GM18508 (cell line): ENCODE data around the gene ZC3H18.

Experiments
- ATAC-seq: cut with Tn5 transposase; IDR thresholded peaks from one replicate; pipeline ENCODE4 v1.9.1; 2021; ENCODE audit warnings: moderate number of reproducible peaks; ENCODE audit not compliant: insufficient read depth, unreplicated experiment

Gene ZC3H18

DNA sequence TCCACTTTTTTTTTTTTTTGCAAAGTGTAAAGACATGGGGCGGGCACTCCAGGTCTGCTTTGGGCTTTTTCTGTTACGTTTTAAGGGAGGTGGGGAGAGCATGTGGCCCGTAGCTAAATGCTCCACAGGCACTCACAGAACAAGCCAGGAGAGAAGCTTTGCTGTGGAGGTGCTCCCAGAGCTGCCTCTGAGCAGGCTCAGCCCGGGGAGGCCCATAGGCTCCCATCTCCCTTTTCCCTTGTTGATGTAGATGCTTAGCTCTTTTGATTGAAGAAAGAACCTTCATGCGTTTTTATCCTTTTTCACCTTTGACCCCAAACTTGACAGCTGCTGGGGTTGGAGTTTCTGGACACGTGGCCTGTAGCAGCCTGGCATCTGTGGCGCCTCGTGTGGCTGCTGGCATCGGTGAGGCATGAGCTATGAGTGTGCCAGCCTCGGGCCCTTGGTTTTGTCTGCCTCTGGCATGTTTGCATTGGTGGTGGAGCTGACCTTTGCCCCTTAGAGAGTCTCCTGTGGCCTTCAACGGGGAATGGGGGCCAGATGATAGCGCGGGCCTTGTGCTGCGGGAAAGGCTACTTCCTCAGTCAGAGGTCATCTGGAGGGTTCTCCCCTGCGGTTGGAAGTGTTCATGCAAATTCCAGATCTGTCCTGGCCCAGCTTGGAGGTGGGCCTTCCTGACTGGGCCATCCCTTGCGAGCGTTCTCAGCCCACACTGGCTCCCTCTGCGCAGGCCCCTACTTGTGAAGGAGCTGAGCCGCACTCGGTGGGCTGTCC is 48.2 kb downstream of the ZC3H18 start:
- ATAC-seq = no peak

DNA sequence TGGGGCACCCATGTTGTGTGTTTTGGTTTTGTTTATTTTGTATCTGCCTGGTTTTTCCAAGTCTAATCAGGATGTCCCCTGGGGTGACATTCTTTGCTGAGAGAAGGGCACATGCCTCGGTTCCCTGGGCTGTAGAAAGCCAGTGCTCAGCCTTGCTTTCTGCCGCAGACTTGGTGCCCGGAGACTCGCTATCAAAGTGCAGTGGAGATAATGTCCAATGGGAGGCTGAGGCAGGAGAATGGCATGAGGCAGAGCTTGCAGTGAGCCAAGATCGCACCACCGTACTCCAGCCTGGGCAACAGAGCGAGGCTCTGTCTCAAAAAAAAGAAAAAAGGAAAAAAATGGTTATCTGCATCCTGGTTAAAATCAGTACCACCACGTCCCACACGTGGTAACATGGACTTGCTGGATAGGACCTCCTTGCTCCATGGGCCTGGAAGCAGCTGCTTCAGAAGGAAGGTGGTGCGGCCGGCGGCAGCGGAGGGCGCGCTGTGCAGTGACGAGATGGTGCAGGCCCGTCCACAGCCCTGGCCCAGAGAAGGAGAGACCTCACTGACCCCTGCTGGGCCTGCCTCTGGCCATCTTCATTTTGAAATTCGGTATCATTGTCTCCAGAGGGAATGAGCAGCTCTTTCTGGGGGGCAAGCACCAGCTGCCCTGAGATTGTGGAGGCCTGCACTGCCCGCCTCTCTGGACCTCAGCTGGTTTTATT is 48.9 kb downstream of the ZC3H18 start:
- ATAC-seq = no peak

DNA sequence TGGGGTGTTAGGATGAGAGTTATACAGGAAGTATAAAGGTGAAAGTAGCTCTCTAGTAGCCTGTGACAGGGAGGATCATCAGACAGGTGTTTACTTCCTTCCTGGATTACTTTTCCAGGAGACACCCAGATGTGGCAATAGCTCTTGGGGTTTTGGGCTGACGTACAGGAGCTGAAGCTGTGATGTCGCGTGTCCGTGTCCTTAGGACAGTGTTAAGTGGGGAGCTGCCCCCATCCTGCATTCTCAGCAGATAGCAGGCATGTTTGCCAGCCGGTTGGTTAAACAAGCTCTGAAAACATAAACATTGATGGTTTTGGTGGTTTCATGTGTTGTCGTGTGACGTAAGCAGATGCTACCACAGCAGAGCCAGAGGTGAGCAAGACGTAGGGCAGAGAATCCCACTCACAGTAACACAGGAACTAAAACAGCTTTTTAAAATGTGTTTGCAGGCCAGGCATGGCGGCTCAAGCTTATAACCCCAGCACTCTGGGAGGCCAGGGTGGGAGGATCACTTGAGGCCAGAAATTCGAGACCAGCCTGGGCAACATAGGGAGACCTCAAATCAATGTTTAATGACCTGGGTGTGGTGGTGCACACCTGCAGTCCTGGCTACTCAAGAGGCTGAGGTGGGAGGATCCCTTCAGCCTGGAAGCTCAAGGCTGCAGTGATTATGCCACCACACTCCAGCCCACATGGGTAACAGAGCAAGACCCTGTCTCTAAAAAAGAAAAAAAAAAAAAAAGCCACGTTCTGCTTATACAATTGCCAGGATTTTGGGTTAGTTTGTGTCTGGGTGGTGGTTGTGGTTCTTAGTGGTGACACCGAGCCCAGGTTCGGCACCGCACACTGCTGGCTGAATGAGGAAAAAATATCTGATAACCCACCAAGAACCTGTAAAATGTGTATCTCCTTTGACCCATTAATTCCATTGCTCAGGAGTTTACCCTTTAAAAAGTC is 49.9 kb downstream of the ZC3H18 start:
- no peak for ATAC-seq

DNA sequence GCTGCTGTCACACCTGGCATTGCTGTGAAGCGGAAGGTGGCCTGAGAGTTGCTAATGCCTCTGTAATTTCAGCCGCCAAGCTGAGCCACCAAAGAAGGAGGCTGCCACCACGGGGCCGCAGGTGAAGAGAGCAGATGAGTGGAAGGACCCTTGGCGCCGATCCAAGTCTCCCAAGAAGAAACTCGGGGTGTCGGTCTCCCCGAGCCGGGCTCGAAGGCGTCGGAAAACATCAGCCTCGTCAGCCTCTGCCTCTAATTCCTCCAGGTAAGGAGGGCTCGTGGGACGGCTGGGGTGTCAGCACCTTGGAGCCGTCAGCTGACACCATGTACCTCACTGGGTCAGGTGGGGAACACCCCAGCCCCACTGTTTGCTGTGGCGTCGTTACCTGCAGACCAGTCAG is 51.9 kb downstream of the ZC3H18 start:
- no peak for ATAC-seq

DNA sequence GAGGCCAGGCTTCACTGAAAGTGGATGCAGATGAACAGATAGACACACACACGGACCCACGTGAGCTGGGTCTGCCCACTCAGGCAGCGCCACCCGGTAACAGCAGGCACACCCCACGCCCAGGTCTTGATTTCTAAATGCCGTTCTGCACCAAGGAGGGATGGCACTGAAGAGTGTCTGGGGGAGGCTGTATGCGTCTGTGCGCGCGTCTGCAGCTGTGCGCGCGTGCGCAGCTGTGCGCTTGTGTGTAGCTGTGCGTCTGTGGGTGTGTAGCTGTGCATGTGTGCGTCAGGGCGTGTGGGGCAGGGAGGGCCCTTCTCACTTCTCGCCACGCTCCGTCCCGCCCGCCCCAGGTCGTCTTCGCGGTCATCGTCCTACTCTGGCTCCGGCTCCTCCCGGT is 52.7 kb downstream of the ZC3H18 start:
- ATAC-seq = no peak

DNA sequence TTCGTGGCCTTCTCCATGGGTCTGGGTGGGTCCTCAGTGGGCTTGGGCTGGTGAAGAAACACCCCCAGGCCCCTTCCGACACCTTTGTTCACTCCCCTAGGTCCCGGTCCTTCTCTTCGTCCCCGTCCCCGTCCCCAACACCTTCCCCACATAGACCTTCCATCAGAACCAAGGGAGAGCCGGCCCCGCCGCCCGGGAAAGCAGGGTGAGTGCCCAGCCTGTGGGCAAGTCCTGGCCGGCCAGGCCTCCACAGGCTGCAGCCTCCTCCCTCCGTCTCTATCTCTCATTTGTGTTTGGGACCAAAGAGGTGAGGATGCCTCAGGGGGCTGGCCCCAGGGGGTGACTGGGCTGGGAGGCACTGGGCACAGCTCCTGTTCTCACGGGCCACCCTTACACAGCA is 53.7 kb downstream of the ZC3H18 start:
- no peak for ATAC-seq

DNA sequence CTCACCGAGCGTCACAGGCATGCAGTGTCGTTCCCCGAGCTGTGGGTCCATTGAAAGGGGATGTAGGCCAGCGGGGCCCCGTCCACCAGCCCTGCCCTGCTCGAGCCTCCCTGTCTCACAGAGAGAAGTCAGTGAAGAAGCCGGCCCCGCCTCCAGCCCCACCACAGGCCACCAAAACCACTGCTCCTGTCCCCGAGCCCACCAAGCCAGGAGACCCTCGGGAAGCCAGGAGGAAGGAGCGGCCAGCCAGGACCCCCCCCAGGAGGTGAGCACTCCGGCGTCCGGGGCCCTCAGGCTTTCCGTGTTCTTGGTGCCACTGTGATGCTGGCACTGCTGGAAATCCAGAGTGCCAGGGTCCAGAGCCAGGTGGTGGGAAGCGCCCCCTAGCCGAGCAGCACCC is 54.3 kb downstream of the ZC3H18 start:
- no peak for ATAC-seq

DNA sequence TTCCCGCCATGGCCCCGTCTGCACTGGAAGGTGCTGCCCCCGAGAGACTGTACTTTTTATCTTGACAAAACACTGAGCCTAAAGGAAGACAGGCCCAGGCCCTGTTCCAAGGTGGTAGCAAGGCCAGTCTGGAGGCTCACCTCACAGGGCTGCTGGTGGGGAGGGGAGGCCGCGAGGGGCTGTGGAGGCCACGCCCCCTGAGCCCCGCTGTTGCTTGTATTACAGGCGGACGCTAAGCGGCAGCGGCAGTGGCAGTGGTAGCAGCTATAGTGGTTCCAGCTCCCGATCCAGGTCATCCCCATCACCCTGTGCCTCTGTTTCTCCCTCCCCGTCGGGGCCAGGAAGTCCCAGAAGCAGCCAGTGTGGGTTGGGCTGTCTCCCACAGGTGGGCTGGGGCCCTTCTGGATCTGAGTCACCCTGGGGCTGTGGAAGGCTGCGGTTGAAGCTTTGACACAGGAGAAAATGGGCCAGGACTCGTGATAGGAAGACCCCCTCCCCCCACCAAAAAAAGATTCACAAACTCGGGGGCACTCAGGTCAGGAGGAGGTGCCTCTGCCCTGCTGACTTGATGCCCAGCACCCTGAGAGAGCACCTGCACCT is 54.9 kb downstream of the ZC3H18 start:
- ATAC-seq = no peak

DNA sequence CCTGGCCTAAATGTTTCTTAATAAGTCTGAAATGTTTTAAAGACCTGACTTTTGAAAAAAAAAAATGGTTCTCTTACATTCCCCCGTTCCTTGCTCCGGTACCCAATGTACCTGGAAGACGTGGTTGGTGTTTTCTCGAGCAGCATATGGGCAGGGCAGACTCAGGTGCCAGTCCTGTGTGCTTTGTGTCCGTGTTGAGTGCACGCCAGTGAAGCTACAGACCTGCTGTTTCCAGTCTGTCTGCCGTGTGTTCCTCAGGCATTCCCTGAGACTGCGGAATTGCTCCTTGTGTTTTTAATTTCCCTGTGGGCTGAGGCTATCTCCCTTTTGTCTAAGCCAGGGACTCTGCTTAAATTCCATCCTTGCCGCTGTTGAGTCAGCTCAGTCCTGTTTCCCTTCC is 56.4 kb downstream of the ZC3H18 start:
- ATAC-seq = no peak

DNA sequence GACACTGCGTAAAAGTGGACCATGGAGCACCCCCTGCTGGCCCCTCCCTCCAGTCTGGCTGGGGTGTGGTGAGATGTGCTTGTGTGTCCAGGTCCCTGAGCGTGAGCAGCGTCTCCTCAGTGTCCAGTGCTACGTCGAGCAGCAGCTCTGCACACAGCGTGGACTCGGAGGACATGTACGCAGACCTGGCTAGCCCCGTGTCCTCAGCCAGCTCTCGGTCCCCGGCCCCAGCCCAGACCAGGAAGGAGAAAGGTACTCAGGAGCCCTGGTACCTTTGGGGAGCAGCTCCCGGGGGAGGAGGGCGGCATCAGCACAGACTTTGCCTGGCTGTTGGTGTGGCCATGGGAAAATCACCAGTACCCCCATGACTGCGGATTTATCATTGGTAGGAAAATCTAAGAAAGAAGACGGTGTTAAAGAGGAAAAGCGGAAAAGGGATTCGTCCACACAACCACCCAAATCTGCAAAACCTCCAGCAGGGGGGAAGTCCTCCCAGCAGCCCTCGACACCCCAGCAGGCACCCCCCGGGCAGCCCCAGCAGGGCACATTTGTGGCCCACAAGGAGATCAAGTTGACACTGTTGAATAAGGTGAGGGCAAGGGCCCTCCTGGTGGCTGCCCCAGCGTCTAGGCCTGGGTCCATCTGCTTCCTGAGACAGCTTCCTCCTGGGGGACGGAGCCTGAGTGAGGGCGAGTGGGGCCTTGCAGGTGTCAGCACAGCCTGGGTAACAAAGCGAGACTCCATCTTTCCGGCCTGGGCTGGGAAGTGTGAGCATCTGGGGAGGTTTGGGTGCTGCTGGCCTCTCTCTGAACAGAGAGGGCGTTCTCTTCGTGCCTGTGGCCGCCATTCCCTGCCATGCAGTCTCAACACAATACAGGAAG is 57.6 kb downstream of the ZC3H18 start:
- ATAC-seq = no peak

DNA sequence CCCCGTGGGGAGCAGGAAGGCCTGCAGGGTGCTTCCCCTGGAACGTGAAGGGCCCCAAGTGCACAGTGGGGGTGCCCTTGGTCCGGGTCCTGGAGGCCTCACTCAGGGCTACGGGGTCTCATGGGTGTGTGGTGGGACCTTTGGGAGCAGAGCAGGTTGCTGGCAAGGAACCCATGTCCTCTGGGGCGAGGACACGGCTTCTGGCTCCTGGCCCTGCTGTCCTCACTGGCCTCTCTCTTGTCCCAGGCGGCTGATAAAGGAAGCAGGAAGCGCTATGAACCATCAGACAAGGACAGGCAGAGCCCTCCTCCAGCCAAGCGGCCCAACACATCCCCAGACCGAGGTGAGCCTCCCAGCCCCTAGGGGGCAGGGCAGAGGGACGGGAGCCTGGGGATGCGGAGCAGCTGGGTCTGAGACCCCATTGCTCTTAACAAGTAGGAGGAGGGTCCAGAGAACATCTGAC is 58.3 kb downstream of the ZC3H18 start:
- no peak for ATAC-seq

DNA sequence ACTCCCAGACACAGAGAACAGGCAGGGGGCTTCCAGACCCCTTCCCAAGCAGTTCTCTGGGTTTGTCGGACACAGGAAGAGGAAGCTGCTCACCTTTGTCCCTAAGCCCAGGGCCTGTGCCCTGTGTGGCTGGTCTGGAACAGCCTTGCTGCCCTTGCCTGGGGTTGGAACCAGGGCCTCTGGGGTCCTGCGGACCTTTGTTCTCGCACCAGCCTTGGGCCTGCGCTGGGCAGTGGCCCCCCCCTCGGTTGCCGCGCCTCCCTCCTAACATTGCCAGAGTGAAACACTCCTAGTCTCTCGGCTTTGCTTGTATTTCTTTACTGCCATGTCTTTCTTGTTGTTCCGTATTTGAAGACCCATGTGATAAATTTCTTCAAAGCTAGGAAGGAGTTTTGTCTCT is 59.6 kb downstream of the ZC3H18 start:
- no peak for ATAC-seq

DNA sequence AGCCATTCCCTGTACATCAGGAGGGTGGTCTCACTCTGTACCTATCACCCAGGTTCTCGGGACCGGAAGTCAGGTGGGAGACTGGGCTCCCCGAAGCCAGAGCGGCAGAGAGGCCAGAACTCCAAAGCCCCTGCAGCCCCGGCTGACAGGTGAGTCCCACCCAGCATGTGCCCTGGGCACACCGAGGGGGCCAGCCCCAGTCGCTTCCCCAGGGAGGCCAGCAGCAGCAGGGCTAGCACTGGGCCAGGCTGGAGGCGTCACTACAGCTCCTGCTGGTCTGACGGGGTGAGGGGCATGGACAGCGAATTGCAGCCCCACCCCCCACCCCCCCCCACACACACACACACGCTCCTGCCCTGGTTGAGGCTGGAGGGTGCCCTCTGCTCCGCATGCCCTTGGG is 60.2 kb downstream of the ZC3H18 start:
- ATAC-seq = no peak

DNA sequence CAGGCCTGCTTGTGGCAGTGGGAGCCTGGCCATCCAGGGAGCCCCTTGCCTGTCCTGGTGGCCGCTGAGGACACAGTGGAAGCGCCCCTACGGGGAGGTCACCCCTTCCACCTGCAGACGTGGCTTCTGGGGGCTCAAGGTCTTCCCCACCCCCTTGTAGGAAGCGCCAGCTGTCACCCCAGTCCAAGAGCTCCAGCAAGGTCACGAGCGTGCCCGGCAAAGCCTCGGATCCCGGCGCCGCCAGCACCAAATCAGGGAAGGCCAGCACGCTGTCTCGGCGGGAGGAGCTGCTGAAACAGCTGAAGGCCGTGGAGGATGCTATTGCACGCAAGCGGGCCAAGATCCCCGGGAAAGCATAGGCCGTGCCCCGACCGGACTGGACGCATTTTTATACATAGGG is 60.7 kb downstream of the ZC3H18 start:
- ATAC-seq = no peak

DNA sequence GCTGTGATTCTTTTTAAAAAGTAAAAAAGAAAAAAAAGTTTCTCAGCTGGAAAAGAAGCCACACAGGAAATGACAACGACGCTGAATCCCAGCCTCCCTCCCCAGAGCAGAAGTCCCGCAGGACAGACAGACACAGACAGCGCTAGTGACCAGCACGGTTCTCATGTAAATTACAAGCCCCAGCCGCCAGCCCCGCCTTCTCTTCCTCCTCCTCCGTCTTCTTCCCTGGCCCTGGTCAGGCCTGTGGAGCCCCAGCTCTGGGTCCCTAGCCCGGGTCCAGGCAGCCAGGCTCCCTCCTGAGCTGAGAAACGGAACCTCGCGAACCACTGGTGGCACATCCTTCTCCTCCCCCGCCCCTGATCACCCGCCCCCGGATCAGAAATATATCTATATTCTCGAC is 61.2 kb downstream of the ZC3H18 start:
- ATAC-seq = no peak

DNA sequence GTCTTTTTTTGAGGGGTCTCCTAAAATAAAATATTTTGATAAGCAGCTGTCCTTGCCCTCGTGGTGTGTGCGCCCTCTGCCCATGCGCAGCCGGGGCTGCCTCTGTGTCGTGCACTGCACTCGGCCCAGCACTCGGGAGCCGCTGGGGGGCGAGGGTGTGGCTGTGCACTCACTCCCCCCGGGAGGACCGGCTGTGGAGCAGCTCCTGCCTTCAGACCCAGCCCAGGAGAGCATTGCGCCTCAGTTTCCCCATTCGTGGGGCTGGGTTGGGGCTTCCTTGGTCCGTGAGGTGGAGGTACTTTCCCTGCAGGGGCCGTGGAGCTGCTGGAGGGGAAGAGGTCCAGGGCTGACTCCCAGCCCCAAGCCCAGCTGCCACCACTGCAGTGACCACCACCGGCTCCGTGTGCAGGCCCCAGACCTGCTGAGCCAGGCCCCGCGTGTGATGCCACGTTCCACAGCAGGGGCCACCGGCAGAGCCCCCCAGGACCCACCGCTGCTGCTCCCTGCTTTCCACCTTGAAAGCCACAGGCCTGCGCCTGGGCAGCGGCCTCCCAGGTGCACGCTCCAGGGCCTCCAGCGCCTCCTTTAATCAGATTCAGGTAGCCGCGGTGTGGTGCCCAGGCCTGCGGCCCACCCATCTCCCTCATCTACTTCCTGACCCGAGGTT is 61.9 kb downstream of the ZC3H18 start:
- no peak for ATAC-seq

DNA sequence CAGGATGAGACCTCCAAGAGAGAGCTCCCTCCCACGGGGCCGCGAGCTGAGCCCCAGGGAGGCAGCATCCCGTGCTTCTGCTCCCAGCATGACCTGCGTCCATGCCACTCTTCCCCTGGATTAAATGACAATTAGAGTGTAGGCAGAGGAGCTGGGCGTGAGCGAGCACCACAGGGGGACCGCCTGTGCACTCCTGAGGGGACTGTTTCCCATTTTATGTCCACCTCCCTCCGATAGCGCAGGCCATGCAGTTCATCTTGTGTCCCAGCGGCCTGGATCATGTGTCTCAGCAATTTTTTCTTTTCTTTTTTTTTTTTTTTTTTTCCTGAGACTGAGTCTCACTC is 62.4 kb downstream of the ZC3H18 start:
- ATAC-seq = no peak

DNA sequence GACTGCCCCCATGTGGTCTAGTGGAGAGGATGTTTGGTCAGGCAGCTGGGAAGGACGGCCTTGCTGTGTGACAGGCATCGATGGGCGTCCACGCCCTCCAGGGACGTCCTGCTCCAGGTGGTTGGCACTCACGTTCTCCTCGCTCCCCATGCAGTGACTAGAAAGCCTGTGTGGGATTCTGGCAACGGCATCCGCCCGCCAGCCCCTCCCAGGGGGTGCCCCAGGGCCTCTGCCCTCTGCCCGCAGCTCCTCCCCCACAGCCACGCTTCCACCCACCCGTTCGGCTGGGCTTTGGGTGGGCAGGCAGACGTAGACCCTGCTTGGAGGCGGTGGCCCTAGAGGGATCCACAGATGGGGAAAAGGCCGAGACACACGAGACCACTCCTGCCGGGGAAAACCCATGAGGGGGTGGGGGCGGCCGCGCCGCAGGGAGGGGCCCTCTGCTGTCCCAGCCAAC is 63.5 kb downstream of the ZC3H18 start:
- no peak for ATAC-seq
